Thymus (tissue), 11 donors: ENCODE data around the gene CRYGN. TPM values are rescaled to one million over a fixed set of nuclear protein-coding genes. Genes with fewer than 3 reads are reported as not detected.

Experiments
- DNase-seq, 9 donors: peaks; one replicate each; pipeline ENCODE4 v3.0.0-alpha.2; 2013; ENCODE audit warnings: low spot score in 9 of 9, low read depth in 6 of 9, missing footprints in 1 of 9
- H3K27ac ChIP-seq, 2 donors: one replicate each; pipeline ENCODE4 v1.5.1; 2013; ENCODE audit warnings: control low read depth in 1 of 2, low read depth in 1 of 2, low read length in 1 of 2, mild to moderate bottlenecking in 1 of 2, moderate library complexity in 1 of 2
- H3K27me3 ChIP-seq, 2 donors: one replicate each; pipeline ENCODE4 v1.5.1; 2013; ENCODE audit warnings: low read length in 1 of 2; ENCODE audit not compliant: control insufficient read depth in 2 of 2, insufficient read depth in 1 of 2
- H3K36me3 ChIP-seq, 2 donors: one replicate each; pipeline ENCODE4 v1.5.1; 2013; ENCODE audit warnings: low read length in 1 of 2, mild to moderate bottlenecking in 1 of 2, moderate library complexity in 1 of 2; ENCODE audit not compliant: control insufficient read depth in 2 of 2, insufficient read depth in 2 of 2
- H3K4me1 ChIP-seq, 2 donors: one replicate each; pipeline ENCODE4 v1.5.1; 2013; ENCODE audit warnings: low read length in 2 of 2; ENCODE audit not compliant: control insufficient read depth in 2 of 2, insufficient read depth in 2 of 2
- H3K4me3 ChIP-seq, 2 donors: one replicate each; pipeline ENCODE4 v1.5.1; 2013; ENCODE audit warnings: low read length in 2 of 2, control low read depth in 1 of 2, mild to moderate bottlenecking in 1 of 2
- H3K9me3 ChIP-seq, 2 donors: one replicate each; pipeline ENCODE4 v1.5.1; 2013; ENCODE audit warnings: low read length in 1 of 2, mild to moderate bottlenecking in 1 of 2; ENCODE audit not compliant: control insufficient read depth in 2 of 2, insufficient read depth in 1 of 2
- WGBS: extraction: QIAGEN DNeasy Blood & Tissue Kit; methylation state at CpG from one replicate; pipeline ENCODE4 v1.1.7; 2013; 5-methylcytosine and 5-hydroxymethylcytosine counted together
- polyA plus RNA-seq: library from polyadenylated mRNA; stranded (reverse); fragments of 200-250 nt; gene quantifications from one replicate; pipeline ENCODE4 v1.2.3, GENCODE V29; 2013
- total RNA-seq: library from RNA; stranded (reverse); fragments of 120-200 nt; gene quantifications from one replicate; pipeline ENCODE4 v1.2.4, GENCODE V29; 2013
- donor health status: healthy.

Gene CRYGN
- total and polyA plus RNA-seq, 2 donors: 0.34 to 1.2 TPM

DNA sequence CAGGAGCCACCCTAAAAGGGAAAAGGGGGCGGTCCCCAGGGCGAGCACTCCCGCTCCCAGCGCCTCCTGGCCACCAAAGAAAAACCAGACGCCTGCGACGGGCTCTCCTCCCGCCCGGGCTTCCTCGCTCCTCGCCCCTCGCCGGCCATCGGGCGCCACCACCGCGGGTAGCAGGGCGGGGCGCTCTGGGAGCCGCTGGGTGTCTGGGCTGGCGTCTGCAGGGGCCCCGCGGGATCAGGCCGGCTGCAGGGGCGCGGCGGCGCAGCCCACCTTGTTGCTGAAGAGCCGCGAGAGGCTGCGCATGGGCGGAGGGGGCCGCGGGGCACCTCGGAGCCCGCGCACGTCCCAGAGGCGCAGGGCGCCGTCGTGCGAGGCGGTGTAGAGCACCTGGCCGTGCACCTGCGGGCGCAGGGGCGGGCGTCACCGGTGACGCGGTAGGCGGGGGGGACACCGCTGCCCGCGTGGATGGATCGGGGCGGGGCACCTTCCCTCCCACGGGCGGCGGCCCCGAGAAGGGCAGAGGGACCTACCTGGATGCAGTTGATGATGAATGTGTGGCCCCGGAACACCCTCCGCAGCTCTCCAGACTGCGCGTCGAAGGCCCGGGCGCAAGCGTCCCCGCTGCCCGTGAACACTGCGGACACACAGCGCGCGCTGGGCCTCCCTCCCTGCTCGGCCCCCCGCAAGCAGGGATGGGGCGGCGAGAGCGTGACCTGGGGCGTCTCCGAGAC is 58.4 kb downstream of the CRYGN start:
- WGBS: 4% methylated on average over 83 of the region's 83 CpGs
- Histone ChIP-seq H3K4me3 (peak overlapping the region in 1 of 2 donors; percentile 34), H3K9me3 (peaks cover 0 to 13% of the 10 kb centered on the region in 2 donors), H3K27ac (no peak overlapping the region), H3K4me1 (peaks cover 6 to 15% of the 10 kb centered on the region in 2 donors), H3K36me3 (peaks cover 14 to 25% of the 10 kb centered on the region in 2 donors), H3K27me3 (peaks cover 21 to 65% of the 10 kb centered on the region in 2 donors)
- DNase-seq: peak in 5 of 9 donors; percentile 13 to 48 (median 24)

DNA sequence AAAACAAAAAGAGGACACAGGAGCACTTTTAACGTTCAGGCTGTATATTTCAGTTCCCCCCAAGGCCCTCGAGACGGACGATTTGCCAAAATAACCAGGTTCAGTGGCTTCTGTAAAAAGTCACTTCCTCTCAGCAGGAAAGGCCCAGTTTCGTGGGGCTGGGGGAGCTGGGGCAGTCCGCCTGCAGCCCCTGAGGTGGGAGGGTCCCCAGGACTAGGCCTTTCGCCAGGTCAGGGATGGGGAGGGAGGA is 58.9 kb downstream of the CRYGN start:
- WGBS: 19% methylated on average over 7 of the region's 7 CpGs
- peaks cover 21 to 62% of the 10 kb centered on the region in 2 donors for H3K27me3 ChIP-seq
- H3K4me1 ChIP-seq: peaks cover 6 to 15% of the 10 kb centered on the region in 2 donors
- DNase-seq: peak in 1 of 9 donors; percentile 28
- H3K9me3 ChIP-seq: peaks cover 0 to 13% of the 10 kb centered on the region in 2 donors
- H3K36me3 ChIP-seq: peaks cover 19 to 30% of the 10 kb centered on the region in 2 donors
- no peak overlapping the region for H3K27ac ChIP-seq
- H3K4me3 ChIP-seq: no peak overlapping the region

DNA sequence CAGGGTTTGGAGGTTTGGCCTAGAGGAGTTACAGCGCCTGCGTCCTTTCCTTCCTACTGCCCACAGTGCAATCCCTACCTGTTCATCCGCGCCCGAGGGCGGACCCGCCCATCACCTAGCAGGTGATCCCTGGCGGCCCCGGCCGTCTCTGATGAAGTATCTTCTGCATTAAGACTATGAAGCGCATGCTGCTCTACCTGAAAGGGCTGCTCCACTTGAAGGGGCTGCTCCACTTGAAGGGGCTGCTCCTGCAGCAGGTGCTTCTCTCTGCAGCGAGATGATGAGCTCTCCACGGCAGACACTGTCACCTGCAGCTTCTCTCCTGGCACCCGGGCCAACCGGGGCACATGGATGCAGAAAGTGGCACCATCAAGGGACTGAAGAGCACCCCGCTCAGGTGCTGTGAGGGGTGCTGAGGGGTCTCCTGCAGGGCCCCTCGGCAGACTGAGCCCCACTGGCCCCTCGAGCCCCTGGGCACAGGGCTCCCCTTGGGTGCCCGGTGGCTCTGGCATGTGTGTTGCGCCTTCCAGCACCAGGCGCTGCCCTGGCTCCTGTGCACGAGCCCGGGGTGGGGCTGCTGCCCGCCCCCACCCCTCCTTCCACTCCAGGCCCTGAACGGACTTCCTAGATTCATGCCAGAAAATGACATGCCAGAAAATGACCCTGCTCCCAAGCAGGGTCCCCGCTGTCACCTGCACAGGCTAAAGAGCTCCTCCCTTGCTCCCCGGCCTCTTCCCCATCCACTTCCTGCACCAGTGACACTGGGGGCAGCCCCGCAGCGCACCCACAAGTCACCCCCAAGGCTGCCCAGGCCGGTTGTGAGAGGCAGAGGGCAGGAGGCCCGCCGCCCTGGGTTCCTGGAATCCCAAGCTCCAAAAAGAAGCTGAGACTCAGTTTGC is 59.5 kb downstream of the CRYGN start:
- Histone ChIP-seq H3K4me1 (peaks cover 6 to 15% of the 10 kb centered on the region in 2 donors), H3K9me3 (peaks cover 0 to 13% of the 10 kb centered on the region in 2 donors), H3K4me3 (no peak overlapping the region), H3K27ac (no peak overlapping the region), H3K27me3 (peaks cover 21 to 56% of the 10 kb centered on the region in 2 donors), H3K36me3 (peaks cover 25 to 36% of the 10 kb centered on the region in 2 donors)
- no peak for DNase-seq
- WGBS: 83% methylated on average over 32 of the region's 32 CpGs

- no peak for DNase-seq
- peaks cover 28 to 40% of the 10 kb centered on the region in 2 donors for H3K36me3 ChIP-seq
- WGBS: 97% methylated on average over 25 of the region's 25 CpGs
Observed at GRCh38 chr7:151379534-151380198, 60.3 kb downstream of the CRYGN start.

DNA sequence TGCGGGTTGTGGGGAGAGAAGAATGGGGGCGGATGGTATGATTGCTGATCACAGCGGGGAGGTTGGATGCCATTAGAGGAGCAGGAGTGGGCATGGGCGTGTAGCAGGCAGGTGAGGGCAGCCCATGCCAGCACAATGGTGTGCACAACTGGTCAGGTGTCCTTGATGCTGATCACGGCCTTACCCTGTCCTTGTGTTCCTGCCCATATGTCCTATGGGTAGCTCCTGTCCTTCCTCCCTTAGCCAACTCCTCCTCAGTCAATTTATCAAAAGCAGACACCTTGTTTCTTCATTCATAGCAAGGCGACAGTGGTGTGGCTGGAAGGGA is 60.8 kb downstream of the CRYGN start:
- Histone ChIP-seq H3K4me3 (no peak overlapping the region), H3K4me1 (peaks cover 6 to 15% of the 10 kb centered on the region in 2 donors), H3K27ac (no peak overlapping the region), H3K9me3 (peaks cover 0 to 6% of the 10 kb centered on the region in 2 donors), H3K36me3 (peaks cover 31 to 45% of the 10 kb centered on the region in 2 donors), H3K27me3 (peaks cover 21 to 43% of the 10 kb centered on the region in 2 donors)
- DNase-seq: no peak
- over 99% methylated on average over 6 of the region's 6 CpGs for WGBS

More at GRCh38 chr7:151379534-151380198, 60.3 kb downstream of the CRYGN start:
- peaks cover 6 to 15% of the 10 kb centered on the region in 2 donors for H3K4me1 ChIP-seq
- H3K27me3 ChIP-seq: peaks cover 21 to 48% of the 10 kb centered on the region in 2 donors
- H3K9me3 ChIP-seq: peaks cover 0 to 10% of the 10 kb centered on the region in 2 donors
- no peak overlapping the region for H3K27ac ChIP-seq
- H3K4me3 ChIP-seq: no peak overlapping the region

Other genes starting within 250 kb of the CRYGN start
- gene H2BK1, start 229.7 kb downstream of the CRYGN start, total RNA-seq: not detected
- 0.25 TPM for gene H2BK1, start 229.7 kb downstream of the CRYGN start, polyA plus RNA-seq
- 26.1 TPM for gene ABCF2, start 212.9 kb downstream of the CRYGN start, total RNA-seq
- gene ABCF2, start 212.9 kb downstream of the CRYGN start, polyA plus RNA-seq: 18.9 TPM
- 18.0 TPM for gene CHPF2, start 207.7 kb downstream of the CRYGN start, total RNA-seq
- gene CHPF2, start 207.7 kb downstream of the CRYGN start, polyA plus RNA-seq: 35.2 TPM
- gene SMARCD3, start 191.4 kb downstream of the CRYGN start, total RNA-seq: 4.1 TPM
- 9.6 TPM for gene SMARCD3, start 191.4 kb downstream of the CRYGN start, polyA plus RNA-seq
- 69.8 TPM for gene NUB1, start 98.3 kb downstream of the CRYGN start, total RNA-seq
- 48.5 TPM for gene NUB1, start 98.3 kb downstream of the CRYGN start, polyA plus RNA-seq
- gene WDR86, start 30.1 kb downstream of the CRYGN start, total RNA-seq: 5.0 TPM
- 1.3 TPM for gene WDR86, start 30.1 kb downstream of the CRYGN start, polyA plus RNA-seq
- gene RHEB, start 79.8 kb upstream of the CRYGN start, total RNA-seq: 90.8 TPM
- 115 TPM for gene RHEB, start 79.8 kb upstream of the CRYGN start, polyA plus RNA-seq